ENCODE data around the gene NAXE. TPM values are rescaled to one million over a fixed set of nuclear protein-coding genes. Genes with fewer than 3 reads are reported as not detected.

Gene NAXE
- total RNA-seq, 1 donor from 2014 or later: 44.5 TPM

GRCh38 chr1:156624814-156625435 lies 33.3 kb downstream of the NAXE start:
- no peaks in the 10 kb centered on the region for H3K36me3 Mint-ChIP-seq (ENCODE audit: unreplicated experiment)
- TF ChIP-seq CTCF (IDR thresholded peaks at IDR 0.05; ENCODE audit: partially characterized antibody, unreplicated experiment): no peak
- H3K9me3 Mint-ChIP-seq (ENCODE audit: unreplicated experiment): peaks cover 7% of the 10 kb centered on the region
- peaks cover 25% of the 10 kb centered on the region for H3K27me3 Mint-ChIP-seq (ENCODE audit: unreplicated experiment)
- H3K4me1 Mint-ChIP-seq (ENCODE audit: low read depth, unreplicated experiment): peaks cover 3% of the 10 kb centered on the region
- peak overlapping the region; percentile 25 for H3K4me3 Mint-ChIP-seq (ENCODE audit: unreplicated experiment)
- no peak for DNase-seq
- H3K27ac Mint-ChIP-seq (ENCODE audit: unreplicated experiment): no peak overlapping the region

GRCh38 chr1:156625436-156626078 lies 34.0 kb downstream of the NAXE start:
- peaks cover 3% of the 10 kb centered on the region for H3K4me1 Mint-ChIP-seq (ENCODE audit: low read depth, unreplicated experiment)
- H3K36me3 Mint-ChIP-seq (ENCODE audit: unreplicated experiment): no peaks in the 10 kb centered on the region
- H3K4me3 Mint-ChIP-seq (ENCODE audit: unreplicated experiment): peak overlapping the region; percentile 84
- TF ChIP-seq CTCF (IDR thresholded peaks at IDR 0.05; ENCODE audit: partially characterized antibody, unreplicated experiment): peak; percentile 91
- DNase-seq: peak; percentile 77
- no peak overlapping the region for H3K27ac Mint-ChIP-seq (ENCODE audit: unreplicated experiment)
- H3K9me3 Mint-ChIP-seq (ENCODE audit: unreplicated experiment): peaks cover 7% of the 10 kb centered on the region
- H3K27me3 Mint-ChIP-seq (ENCODE audit: unreplicated experiment): peaks cover 22% of the 10 kb centered on the region

- Mint-ChIP-seq H3K4me3 (ENCODE audit: unreplicated experiment) (peak overlapping the region; percentile 7), H3K36me3 (ENCODE audit: unreplicated experiment) (no peaks in the 10 kb centered on the region), H3K9me3 (ENCODE audit: unreplicated experiment) (peaks cover 7% of the 10 kb centered on the region), H3K27me3 (ENCODE audit: unreplicated experiment) (peaks cover 21% of the 10 kb centered on the region), H3K27ac (ENCODE audit: unreplicated experiment) (no peak overlapping the region), H3K4me1 (ENCODE audit: low read depth, unreplicated experiment) (peaks cover 3% of the 10 kb centered on the region)
- DNase-seq: no peak
- peak; percentile 42 for TF ChIP-seq CTCF (IDR thresholded peaks at IDR 0.05; ENCODE audit: partially characterized antibody, unreplicated experiment)
Measured at GRCh38 chr1:156626079-156626438, 34.5 kb downstream of the NAXE start.

GRCh38 chr1:156627313-156627880 lies 35.8 kb downstream of the NAXE start:
- DNase-seq: peak; percentile 69
- Mint-ChIP-seq H3K9me3 (ENCODE audit: unreplicated experiment) (peaks cover 4% of the 10 kb centered on the region), H3K27me3 (ENCODE audit: unreplicated experiment) (peaks cover 22% of the 10 kb centered on the region), H3K4me3 (ENCODE audit: unreplicated experiment) (no peak overlapping the region), H3K36me3 (ENCODE audit: unreplicated experiment) (no peaks in the 10 kb centered on the region), H3K4me1 (ENCODE audit: low read depth, unreplicated experiment) (peaks cover 9% of the 10 kb centered on the region), H3K27ac (ENCODE audit: unreplicated experiment) (no peak overlapping the region)
- peak; percentile 85 for TF ChIP-seq CTCF (IDR thresholded peaks at IDR 0.05; ENCODE audit: partially characterized antibody, unreplicated experiment)
